ENCODE data around the gene BLID.

BLID gene

GRCh38 chr11:122115524-122116379 is at the start of gene BLID:
Gene BLID, minus strand, starts transcription at chr11:122116215. Its CDS starts 293 bp downstream, at chr11:122115922.
- no peak for DNase-seq (ENCODE audit: low read depth in 2 of 2)

GRCh38 chr11:122163053-122163819 is 47.2 kb upstream of the BLID start:
- DNase-seq (ENCODE audit: low read depth in 2 of 2): no peak

GRCh38 chr11:122162095-122162494 is 46.1 kb upstream of the BLID start:
- DNase-seq (ENCODE audit: low read depth in 2 of 2): no peak

GRCh38 chr11:122160841-122161590 is 45.0 kb upstream of the BLID start:
- no peak for DNase-seq (ENCODE audit: low read depth in 2 of 2)

GRCh38 chr11:122159861-122160260 is 43.8 kb upstream of the BLID start:
- no peak for DNase-seq (ENCODE audit: low read depth in 2 of 2)

- DNase-seq (ENCODE audit: low read depth in 2 of 2): no peak
These were observed 43.2 kb upstream of the BLID start for GRCh38 chr11:122159173-122159721.

GRCh38 chr11:122158171-122158570 is 42.2 kb upstream of the BLID start:
- no peak for DNase-seq (ENCODE audit: low read depth in 2 of 2)

GRCh38 chr11:122157653-122158161 is 41.7 kb upstream of the BLID start:
- no peak for DNase-seq (ENCODE audit: low read depth in 2 of 2)

- DNase-seq (ENCODE audit: low read depth in 2 of 2): no peak
These were observed 40.9 kb upstream of the BLID start for GRCh38 chr11:122156940-122157382.

GRCh38 chr11:122155765-122156527 is 39.9 kb upstream of the BLID start:
- no peak for DNase-seq (ENCODE audit: low read depth in 2 of 2)

GRCh38 chr11:122154994-122155393 is 39.0 kb upstream of the BLID start:
- no peak for DNase-seq (ENCODE audit: low read depth in 2 of 2)

GRCh38 chr11:122154227-122154626 is 38.2 kb upstream of the BLID start:
- DNase-seq (ENCODE audit: low read depth in 2 of 2): no peak

- DNase-seq (ENCODE audit: low read depth in 2 of 2): no peak
These were observed 37.7 kb upstream of the BLID start for GRCh38 chr11:122153746-122154145.

GRCh38 chr11:122150216-122151124 is 34.5 kb upstream of the BLID start:
- no peak for DNase-seq (ENCODE audit: low read depth in 2 of 2)

GRCh38 chr11:122149202-122149601 is 33.2 kb upstream of the BLID start:
- DNase-seq (ENCODE audit: low read depth in 2 of 2): no peak

- DNase-seq (ENCODE audit: low read depth in 2 of 2): no peak
These were observed 30.5 kb upstream of the BLID start for GRCh38 chr11:122146475-122146874.

- DNase-seq (ENCODE audit: low read depth in 2 of 2): no peak
These were observed 29.8 kb upstream of the BLID start for GRCh38 chr11:122145715-122146274.

- no peak for DNase-seq (ENCODE audit: low read depth in 2 of 2)
These were observed 28.7 kb upstream of the BLID start for GRCh38 chr11:122144752-122145151.

- no peak for DNase-seq (ENCODE audit: low read depth in 2 of 2)
These were observed 25.7 kb upstream of the BLID start for GRCh38 chr11:122141725-122142124.

Measured in stimulated activated CD8-positive, alpha-beta memory T cell treated with anti-CD3 and anti-CD28 coated beads, Interleukin-2, amount 100 ng/mL, for 48 hours (primary cell).